PC-9 (cell line): ENCODE results near the gene PPL. TPM values are rescaled to one million over a fixed set of nuclear protein-coding genes. Genes with fewer than 3 reads are reported as not detected.

Experiments used
- BruUV-seq: library from RNA; stranded (reverse); fragments of 400-500 nt; replicated peaks from 2 replicates; lab custom pipeline; 2021; lab: Mats Ljungman, UMichigan
- CTCF ChIA-PET: fragments of 300-600 bp; sonication (Branson Sonifier 250); formaldehyde crosslinking; loops from one replicate; lab custom pipeline; 2022; ENCODE audit warnings: antibody characterized with exemption; lab: Charles Lee
- POLR2A ChIA-PET: fragments of 300-600 bp; sonication (Branson Sonifier 250); formaldehyde crosslinking; loops from one replicate; lab custom pipeline; 2022; ENCODE audit warnings: antibody characterized with exemption; ENCODE audit not compliant: unreplicated experiment; lab: Charles Lee
- DNase-seq, 2 experiments: peaks; one replicate each; pipeline versions ENCODE4 v3.0.0 to v3.0.0-alpha.2; 2015 to 2022; ENCODE audit warnings: mixed read lengths in 1 of 2
- H2AFZ ChIP-seq: fragments of 200-600 bp; sonication (generic); 2 replicates; pipeline ENCODE4 v1.8.1; 2017; ENCODE audit warnings: antibody characterized with exemption
- H3F3A ChIP-seq: fragments of 200-600 bp; sonication (generic); 2 replicates; pipeline ENCODE4 v1.8.1; 2017; ENCODE audit warnings: antibody characterized with exemption, mild to moderate bottlenecking, low read depth; ENCODE audit not compliant: insufficient read depth
- H3K27ac ChIP-seq: fragments of 200-600 bp; sonication (generic); 2 replicates; pipeline ENCODE4 v1.6.1; 2016; ENCODE audit warnings: mixed run types
- H3K27me3 ChIP-seq: fragments of 200-600 bp; sonication (generic); 2 replicates; pipeline ENCODE4 v1.6.1; 2016; ENCODE audit warnings: low read depth, mixed run types; ENCODE audit not compliant: insufficient read depth
- H3K36me3 ChIP-seq: fragments of 200-600 bp; sonication (generic); 2 replicates; pipeline ENCODE4 v1.6.1; 2016; ENCODE audit warnings: low read depth, mixed run types
- H3K4me1 ChIP-seq: fragments of 200-600 bp; sonication (generic); replicated peaks from 2 replicates; pipeline ENCODE4 v1.6.1; 2016; ENCODE audit warnings: mixed run types; ENCODE audit not compliant: insufficient read depth
- H3K4me2 ChIP-seq: fragments of 200-600 bp; sonication (generic); 2 replicates; pipeline ENCODE4 v1.6.1; 2017; ENCODE audit warnings: mixed run types
- H3K4me3 ChIP-seq: fragments of 200-600 bp; sonication (generic); 2 replicates; pipeline ENCODE4 v1.6.1; 2016; ENCODE audit warnings: mixed run types
- H3K79me2 ChIP-seq: fragments of 200-600 bp; sonication (generic); 2 replicates; pipeline ENCODE4 v1.6.1; 2017; ENCODE audit warnings: low read depth, mixed run types
- H3K9me2 ChIP-seq: fragments of 200-600 bp; sonication (generic); 2 replicates; pipeline ENCODE4 v1.8.1; 2017; ENCODE audit warnings: mild to moderate bottlenecking; ENCODE audit not compliant: insufficient read depth
- H3K9me3 ChIP-seq: fragments of 200-600 bp; sonication (generic); 2 replicates; pipeline ENCODE4 v1.8.1; 2016; ENCODE audit warnings: low read depth; ENCODE audit not compliant: insufficient read depth
- H4K20me1 ChIP-seq: fragments of 200-600 bp; sonication (generic); 2 replicates; pipeline ENCODE4 v1.8.1; 2017; ENCODE audit not compliant: insufficient read depth
- CTCF ChIP-seq: fragments of 200-600 bp; sonication (generic); conservative IDR thresholded peaks from 2 replicates; pipeline ENCODE4 v1.6.1; 2017; ENCODE audit warnings: mixed run types, antibody characterized with exemption, mild to moderate bottlenecking, moderate library complexity
- EZH2 ChIP-seq: fragments of 200-600 bp; sonication (generic); IDR thresholded peaks from 2 replicates; pipeline ENCODE4 v1.8.0; 2017; ENCODE audit warnings: antibody characterized with exemption, low read depth
- intact Hi-C: fragments of 100-400 bp; cut with micrococcal nuclease; formaldehyde crosslinking; loops from one replicate; pipeline ENCODE4 v1.10.0; 2022; ENCODE audit not compliant: unreplicated experiment
- total RNA-seq: library from RNA; stranded (reverse); gene quantifications from 2 replicates; pipeline ENCODE4 v1.2.3, GENCODE V29; 2021

PPL gene
- total RNA-seq, 1 experiment from 2014 or later = 187 TPM

- CTCF ChIA-PET = interaction anchor here (0.6 to 1.4 kb wide), 2 partner anchors 8 to 33 kb away, joined by 3 to 8 read pairs; no protein-coding TSS in a partner anchor
- intact Hi-C loops = loop anchor here (1.0 to 10.0 kb wide), 10 partner anchors 8 to 650 kb away; partner anchors contain the start of genes GLYR1, SEC14L5 and UBN1
- no peaks in the 10 kb centered on the region for H3K27me3 ChIP-seq
- no peaks in the 10 kb centered on the region for H4K20me1 ChIP-seq
- no peaks in the 10 kb centered on the region for H3K79me2 ChIP-seq
- TF ChIP-seq CTCF (no peak), EZH2 (no peak)
- H3F3A ChIP-seq = peaks cover 55% of the 10 kb centered on the region
- H3K4me3 ChIP-seq = 0 out of 2 replicates have a peak overlapping the region, but pooled peaks have one; percentile 23
- H3K4me2 ChIP-seq = peak overlapping the region; percentile 78
- peak overlapping the region; percentile 96 for H3K27ac ChIP-seq
- no peaks in the 10 kb centered on the region for H3K9me3 ChIP-seq
- H3K9me2 ChIP-seq = no peaks in the 10 kb centered on the region
- no peak overlapping the region for H2AFZ ChIP-seq
- no peaks in the 10 kb centered on the region for H3K36me3 ChIP-seq
- POLR2A ChIA-PET = interaction anchor here (0.5 to 1.3 kb wide), 7 partner anchors 8 to 329 kb away, joined by 3 to 9 read pairs (median 6); partner anchors contain the start of gene SEC14L5
- peaks cover 78% of the 10 kb centered on the region for H3K4me1 ChIP-seq
- peak; percentile 97 to 100 for DNase-seq
- BruUV-seq = TSS peak; percentile 8
Measured at GRCh38 chr16:4944333-4945281, 7.7 kb upstream of the PPL start.

DNA sequence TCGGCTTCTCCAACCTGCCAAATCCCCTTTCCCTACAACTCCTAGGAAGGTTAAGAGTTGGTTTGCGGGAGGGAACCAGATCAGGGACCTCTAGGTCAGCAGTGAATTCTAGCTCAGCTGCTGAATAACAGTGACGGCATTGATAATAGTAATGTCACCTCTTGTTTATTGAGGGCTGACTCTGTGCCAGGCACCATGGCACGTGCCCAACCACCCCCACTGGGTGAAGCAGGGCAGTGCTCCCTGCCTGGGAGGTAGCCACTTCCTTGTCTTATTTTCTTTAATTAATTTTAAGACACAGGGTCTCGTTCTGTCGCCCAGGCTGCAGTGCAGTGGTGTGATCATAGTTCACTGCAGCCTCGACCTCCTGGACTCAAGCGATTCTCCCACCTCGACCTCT is 5.5 kb upstream of the PPL start:
- Histone ChIP-seq H3K36me3 (no peaks in the 10 kb centered on the region), H2AFZ (no peak overlapping the region), H3K4me1 (peaks cover 62% of the 10 kb centered on the region), H3K4me2 (peak overlapping the region; percentile 78), H3K27ac (peak overlapping the region; percentile 96), H3K9me2 (no peaks in the 10 kb centered on the region), H3K4me3 (peak overlapping the region; percentile 37; the same call in 1 of the 2 replicates), H3K27me3 (no peaks in the 10 kb centered on the region), H3K79me2 (no peaks in the 10 kb centered on the region), H4K20me1 (no peaks in the 10 kb centered on the region), H3K9me3 (no peaks in the 10 kb centered on the region), H3F3A (peaks cover 54% of the 10 kb centered on the region)
- TF ChIP-seq CTCF (no peak), EZH2 (no peak)
- no TSS peak for BruUV-seq
- POLR2A ChIA-PET = interaction anchor here (0.6 kb wide), 1 partner anchor 30 kb away, joined by 4 read pairs; no protein-coding TSS in a partner anchor
- peak in 1 of 2 experiments; percentile 4 for DNase-seq
- intact Hi-C loops = loop anchor here (10.0 kb wide), 1 partner anchor 648 kb away; no protein-coding TSS in a partner anchor
- CTCF ChIA-PET = no interaction called here

DNA sequence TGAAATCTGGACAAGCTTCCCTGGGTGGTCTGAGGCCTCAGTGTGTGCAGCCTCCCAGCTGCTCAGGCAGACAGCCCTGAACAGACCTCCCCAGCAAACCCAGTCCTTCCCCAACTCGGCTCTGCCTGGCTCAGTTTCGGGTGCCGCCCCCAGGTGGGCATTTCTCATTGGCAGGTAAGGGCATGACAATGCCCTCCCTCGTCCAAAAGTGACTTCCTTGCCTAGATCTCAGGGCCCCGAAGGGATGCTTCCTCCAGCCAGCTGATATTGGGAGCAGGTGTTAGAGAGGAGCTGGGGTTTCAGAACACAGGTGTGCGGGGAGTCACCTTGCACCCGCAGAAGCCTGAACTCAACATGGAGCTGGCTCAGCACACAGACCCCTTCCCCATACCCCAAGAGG is 3.8 kb upstream of the PPL start:
- BruUV-seq = no TSS peak
- Histone ChIP-seq H2AFZ (no peak overlapping the region), H3K4me2 (no peak overlapping the region), H3K4me3 (no peak overlapping the region), H4K20me1 (no peaks in the 10 kb centered on the region), H3K27ac (no peak overlapping the region), H3K36me3 (no peaks in the 10 kb centered on the region), H3K27me3 (no peaks in the 10 kb centered on the region), H3K79me2 (peaks cover 9% of the 10 kb centered on the region), H3K4me1 (peaks cover 51% of the 10 kb centered on the region), H3K9me3 (no peaks in the 10 kb centered on the region), H3F3A (peaks cover 40% of the 10 kb centered on the region), H3K9me2 (no peaks in the 10 kb centered on the region)
- ChIA-PET CTCF (no interaction called here), POLR2A (no interaction called here)
- peak in 1 of 2 experiments; percentile 29 for DNase-seq
- intact Hi-C loops = loop anchor here (10.0 kb wide), 1 partner anchor 646 kb away; no protein-coding TSS in a partner anchor
- TF ChIP-seq EZH2 = no peak
- no peak for TF ChIP-seq CTCF
